ENCODE data around the gene CASP8. TPM values are rescaled to one million over a fixed set of nuclear protein-coding genes. Genes with fewer than 3 reads are reported as not detected.

CASP8 gene
- total RNA-seq, result 13.9 and 14.2 TPM in 2 replicates

- H3K27me3 ChIP-seq (ENCODE audit: control insufficient read depth, insufficient read depth, low read length), result no peaks in the 10 kb centered on the region
- no peak within 1 kb of the TSS for H3K4me3 ChIP-seq (ENCODE audit: low read depth, low read length)
- no peaks in the 10 kb centered on the region for H3K36me3 ChIP-seq (ENCODE audit: control insufficient read depth, insufficient read depth, low read length)
- DNase-seq (ENCODE audit: low read depth), result no peak
- TF ChIP-seq, protein P1, sequence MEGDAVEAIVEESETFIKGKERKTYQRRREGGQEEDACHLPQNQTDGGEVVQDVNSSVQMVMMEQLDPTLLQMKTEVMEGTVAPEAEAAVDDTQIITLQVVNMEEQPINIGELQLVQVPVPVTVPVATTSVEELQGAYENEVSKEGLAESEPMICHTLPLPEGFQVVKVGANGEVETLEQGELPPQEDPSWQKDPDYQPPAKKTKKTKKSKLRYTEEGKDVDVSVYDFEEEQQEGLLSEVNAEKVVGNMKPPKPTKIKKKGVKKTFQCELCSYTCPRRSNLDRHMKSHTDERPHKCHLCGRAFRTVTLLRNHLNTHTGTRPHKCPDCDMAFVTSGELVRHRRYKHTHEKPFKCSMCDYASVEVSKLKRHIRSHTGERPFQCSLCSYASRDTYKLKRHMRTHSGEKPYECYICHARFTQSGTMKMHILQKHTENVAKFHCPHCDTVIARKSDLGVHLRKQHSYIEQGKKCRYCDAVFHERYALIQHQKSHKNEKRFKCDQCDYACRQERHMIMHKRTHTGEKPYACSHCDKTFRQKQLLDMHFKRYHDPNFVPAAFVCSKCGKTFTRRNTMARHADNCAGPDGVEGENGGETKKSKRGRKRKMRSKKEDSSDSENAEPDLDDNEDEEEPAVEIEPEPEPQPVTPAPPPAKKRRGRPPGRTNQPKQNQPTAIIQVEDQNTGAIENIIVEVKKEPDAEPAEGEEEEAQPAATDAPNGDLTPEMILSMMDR (IDR thresholded peaks at IDR 0.05; ENCODE audit: insufficient read depth, low read length, poor library complexity, severe bottlenecking), result no peak
Observed at GRCh38 chr2:201260302-201260800, at the start of gene CASP8. CASP8 (plus strand) TSS chr2:201260536; CDS start chr2:201266487, 5,951 bp downstream.

- TF ChIP-seq, protein P1 (IDR thresholded peaks at IDR 0.05; ENCODE audit: insufficient read depth, low read length, poor library complexity, severe bottlenecking), result no peak
- no peak for DNase-seq (ENCODE audit: low read depth)
- no peaks in the 10 kb centered on the region for H3K36me3 ChIP-seq (ENCODE audit: control insufficient read depth, insufficient read depth, low read length)
- no peaks in the 10 kb centered on the region for H3K27me3 ChIP-seq (ENCODE audit: control insufficient read depth, insufficient read depth, low read length)
- H3K4me3 ChIP-seq (ENCODE audit: low read depth, low read length), result no peak overlapping the region
Observed at GRCh38 chr2:201215963-201216362, 44.4 kb upstream of the CASP8 start.

GRCh38 chr2:201216918-201217317 lies 43.4 kb upstream of the CASP8 start:
- no peak overlapping the region for H3K4me3 ChIP-seq (ENCODE audit: low read depth, low read length)
- no peaks in the 10 kb centered on the region for H3K27me3 ChIP-seq (ENCODE audit: control insufficient read depth, insufficient read depth, low read length)
- DNase-seq (ENCODE audit: low read depth), result no peak
- H3K36me3 ChIP-seq (ENCODE audit: control insufficient read depth, insufficient read depth, low read length), result no peaks in the 10 kb centered on the region
- TF ChIP-seq, protein P1 (IDR thresholded peaks at IDR 0.05; ENCODE audit: insufficient read depth, low read length, poor library complexity, severe bottlenecking), result no peak

DNA sequence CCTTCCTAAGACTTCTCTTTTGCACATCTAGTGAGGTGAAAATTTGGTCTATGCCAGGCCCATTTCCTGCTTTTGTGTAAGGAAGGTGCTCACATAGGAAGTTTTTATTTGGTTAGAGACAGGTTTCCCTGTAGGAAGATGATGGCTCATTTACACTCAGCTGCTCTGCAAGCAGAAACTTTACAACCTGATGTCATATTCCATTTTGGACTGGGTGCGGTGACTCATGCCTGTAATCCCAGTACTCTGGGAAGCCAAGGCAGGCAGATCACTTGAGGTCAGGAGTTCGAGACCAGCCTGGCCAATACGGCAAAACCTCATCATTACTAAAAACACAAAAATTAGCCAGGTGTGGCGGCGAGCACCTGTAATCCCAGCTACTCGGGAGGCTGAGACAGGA lies 41.6 kb upstream of the CASP8 start:
- H3K27me3 ChIP-seq (ENCODE audit: control insufficient read depth, insufficient read depth, low read length), result no peaks in the 10 kb centered on the region
- H3K4me3 ChIP-seq (ENCODE audit: low read depth, low read length), result no peak overlapping the region
- TF ChIP-seq, protein P1 (IDR thresholded peaks at IDR 0.05; ENCODE audit: insufficient read depth, low read length, poor library complexity, severe bottlenecking), result no peak
- no peak for DNase-seq (ENCODE audit: low read depth)
- H3K36me3 ChIP-seq (ENCODE audit: control insufficient read depth, insufficient read depth, low read length), result no peaks in the 10 kb centered on the region

DNA sequence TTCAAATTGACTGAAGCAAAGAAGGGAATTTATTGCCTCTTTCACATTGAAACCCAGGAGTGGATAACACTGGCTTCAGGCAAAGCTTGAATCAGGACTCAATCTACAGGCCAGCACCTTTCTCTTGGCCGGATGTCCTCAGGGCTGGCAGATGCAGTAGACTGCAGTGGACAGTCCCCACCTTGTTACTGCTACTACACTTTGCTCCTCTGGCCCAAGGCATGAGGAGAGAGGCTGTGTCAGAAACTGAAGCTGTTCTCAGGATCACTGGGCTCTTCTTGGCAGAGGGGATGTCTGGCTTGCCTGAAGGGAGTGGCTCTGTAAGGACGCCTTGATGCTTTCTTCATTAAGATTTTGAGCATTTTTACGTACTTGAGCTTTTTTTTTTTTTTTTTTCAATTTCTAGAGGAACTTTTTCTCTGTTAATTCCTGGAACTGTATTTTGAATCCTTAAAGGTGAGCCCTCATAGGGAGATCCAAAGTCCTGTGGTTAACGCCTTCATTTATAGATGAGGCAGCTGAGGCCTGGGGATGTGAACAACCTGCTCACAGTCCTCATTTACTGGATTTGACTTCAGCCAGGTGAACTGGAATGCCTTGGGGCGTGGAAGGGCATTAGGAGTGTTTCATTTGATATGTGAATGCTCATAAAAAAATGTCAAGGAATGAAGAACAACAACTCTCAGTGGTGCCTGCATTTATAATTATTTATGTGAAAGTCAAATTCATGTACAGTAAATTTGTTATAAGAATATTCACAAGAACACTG lies 40.8 kb upstream of the CASP8 start:
- Histone ChIP-seq H3K4me3 (ENCODE audit: low read depth, low read length) (no peak overlapping the region), H3K27me3 (ENCODE audit: control insufficient read depth, insufficient read depth, low read length) (no peaks in the 10 kb centered on the region), H3K36me3 (ENCODE audit: control insufficient read depth, insufficient read depth, low read length) (no peaks in the 10 kb centered on the region)
- TF ChIP-seq, protein P1 (IDR thresholded peaks at IDR 0.05; ENCODE audit: insufficient read depth, low read length, poor library complexity, severe bottlenecking), result no peak
- DNase-seq (ENCODE audit: low read depth), result no peak

All from kidney epithelial cell (primary cell).